ENCODE results near the gene KDM1A.
"Not testable (repeated sequence)": the region's sequence is repeated elsewhere in the genome, so short reads cannot be mapped to it uniquely, and the experiment has no call there.

- not testable (repeated sequence) for TF ChIP-seq CTCF, POLR2A, POLR2AphosphoS5, EP300 (IDR thresholded peaks at IDR 0.05)
These were observed 38.8 kb upstream of the KDM1A start for GRCh38 chr1:22980471-22980790.

Measured in suprapubic skin (tissue), 4 donors.